ENCODE data around the gene TPI1.

DNA sequence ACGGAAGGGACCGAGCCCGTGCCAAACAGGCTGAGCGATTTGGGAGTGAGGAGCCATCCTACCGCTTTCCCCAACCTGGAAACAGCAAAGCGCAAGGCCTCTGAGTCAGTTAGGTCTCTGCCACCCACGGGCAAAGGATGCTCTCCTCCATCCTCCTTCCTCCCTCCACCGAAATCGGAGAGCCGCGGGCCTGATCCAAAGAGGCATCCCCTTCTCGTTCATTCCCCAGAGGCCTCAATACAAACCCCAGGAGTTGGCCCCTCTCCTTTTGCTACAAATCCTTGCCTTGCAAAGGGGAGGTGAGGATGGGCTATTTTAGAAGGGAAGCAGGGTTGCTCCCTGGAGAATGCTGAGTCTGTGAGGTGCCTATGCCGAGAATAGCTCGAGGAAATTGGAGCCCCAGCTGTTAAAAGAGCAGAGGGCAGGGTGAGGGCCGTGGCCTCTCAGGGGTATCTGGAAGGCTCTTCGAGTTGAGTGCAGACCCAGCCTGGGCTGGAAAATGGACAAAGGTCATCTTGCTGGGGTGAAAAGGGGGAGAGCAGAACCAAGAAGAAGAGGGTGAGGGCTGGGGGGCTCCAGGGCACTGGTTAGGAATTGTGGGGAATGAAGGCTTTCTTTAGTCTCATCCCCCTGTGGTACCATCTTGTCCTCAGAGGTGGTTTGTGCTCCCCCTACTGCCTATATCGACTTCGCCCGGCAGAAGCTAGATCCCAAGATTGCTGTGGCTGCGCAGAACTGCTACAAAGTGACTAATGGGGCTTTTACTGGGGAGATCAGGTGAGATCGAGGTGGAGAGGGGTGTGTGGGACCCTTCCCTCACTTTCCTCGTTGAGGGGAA, 1.1 kb downstream of the TPI1 start:
- TF ChIP-seq, protein P1, sequence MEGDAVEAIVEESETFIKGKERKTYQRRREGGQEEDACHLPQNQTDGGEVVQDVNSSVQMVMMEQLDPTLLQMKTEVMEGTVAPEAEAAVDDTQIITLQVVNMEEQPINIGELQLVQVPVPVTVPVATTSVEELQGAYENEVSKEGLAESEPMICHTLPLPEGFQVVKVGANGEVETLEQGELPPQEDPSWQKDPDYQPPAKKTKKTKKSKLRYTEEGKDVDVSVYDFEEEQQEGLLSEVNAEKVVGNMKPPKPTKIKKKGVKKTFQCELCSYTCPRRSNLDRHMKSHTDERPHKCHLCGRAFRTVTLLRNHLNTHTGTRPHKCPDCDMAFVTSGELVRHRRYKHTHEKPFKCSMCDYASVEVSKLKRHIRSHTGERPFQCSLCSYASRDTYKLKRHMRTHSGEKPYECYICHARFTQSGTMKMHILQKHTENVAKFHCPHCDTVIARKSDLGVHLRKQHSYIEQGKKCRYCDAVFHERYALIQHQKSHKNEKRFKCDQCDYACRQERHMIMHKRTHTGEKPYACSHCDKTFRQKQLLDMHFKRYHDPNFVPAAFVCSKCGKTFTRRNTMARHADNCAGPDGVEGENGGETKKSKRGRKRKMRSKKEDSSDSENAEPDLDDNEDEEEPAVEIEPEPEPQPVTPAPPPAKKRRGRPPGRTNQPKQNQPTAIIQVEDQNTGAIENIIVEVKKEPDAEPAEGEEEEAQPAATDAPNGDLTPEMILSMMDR (IDR thresholded peaks at IDR 0.05; ENCODE audit: low read depth, low read length, poor library complexity, severe bottlenecking): peak; percentile 23
- no peak for TF ChIP-seq EZH2phosphoT487 (IDR thresholded peaks at IDR 0.05; ENCODE audit: borderline replicate concordance, low read length)

All from DOHH2 (cell line).